ENCODE measurements around the gene ARHGAP24.
"Not testable (repeated sequence)": the region's sequence is repeated elsewhere in the genome, so short reads cannot be mapped to it uniquely, and the experiment has no call there.

Gene ARHGAP24

DNA sequence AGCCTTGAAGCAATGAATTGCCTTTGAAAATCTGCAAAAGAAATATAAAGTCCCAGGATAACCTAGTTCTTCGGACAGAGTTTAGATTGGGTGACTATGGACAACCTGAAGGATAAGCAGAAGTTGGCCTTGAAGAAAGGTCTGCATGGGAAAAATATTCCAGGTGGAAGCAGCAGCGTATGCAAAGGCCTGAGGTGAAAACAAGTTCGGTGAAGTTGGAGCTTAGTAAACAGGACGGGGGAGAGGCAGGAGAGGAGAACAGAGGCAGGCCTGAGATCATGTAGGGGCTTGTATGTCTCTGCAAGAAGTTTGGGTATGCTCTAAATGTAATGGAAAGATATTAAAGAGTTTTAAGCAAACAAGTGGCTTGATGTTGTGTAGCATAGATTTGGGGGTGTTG, 176.0 kb downstream of the ARHGAP24 start:
- no peak for DNase-seq (ENCODE audit: low read depth, low spot score)

DNA sequence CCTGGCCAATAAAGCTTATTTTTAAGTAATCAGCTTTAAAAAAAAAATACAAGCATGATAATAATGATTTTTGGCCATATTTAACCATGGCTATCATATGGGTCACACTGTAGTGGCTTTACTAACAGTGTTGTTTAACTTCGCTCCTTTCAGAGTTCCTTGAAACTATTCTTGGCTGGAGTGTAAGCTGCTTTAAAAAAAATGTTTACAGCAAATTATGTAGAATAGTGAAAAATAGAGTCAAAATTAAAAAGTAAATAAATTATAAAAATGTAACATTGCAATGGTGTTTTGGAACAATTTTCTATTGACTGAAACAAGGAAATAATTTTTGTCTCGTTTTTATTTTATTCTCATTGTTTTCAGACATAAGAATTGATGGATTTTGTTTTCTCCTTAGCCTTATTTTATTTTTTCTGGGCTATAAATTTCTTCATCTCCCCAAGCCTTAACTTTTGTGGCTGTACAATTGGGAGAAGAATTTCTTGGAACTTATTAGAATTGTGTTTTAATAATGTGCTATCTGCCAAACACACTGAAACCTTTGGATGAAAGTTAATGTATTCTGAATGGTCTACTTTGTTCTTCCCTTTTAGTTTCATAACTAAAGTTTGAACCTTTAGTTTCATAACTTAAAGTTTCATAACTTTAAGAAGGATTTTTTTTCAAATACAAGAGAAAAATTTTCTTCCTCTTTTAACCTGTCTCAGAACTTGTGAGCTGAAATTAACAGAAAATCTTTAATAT, 182.0 kb downstream of the ARHGAP24 start:
- DNase-seq (ENCODE audit: low read depth, low spot score): no peak

DNA sequence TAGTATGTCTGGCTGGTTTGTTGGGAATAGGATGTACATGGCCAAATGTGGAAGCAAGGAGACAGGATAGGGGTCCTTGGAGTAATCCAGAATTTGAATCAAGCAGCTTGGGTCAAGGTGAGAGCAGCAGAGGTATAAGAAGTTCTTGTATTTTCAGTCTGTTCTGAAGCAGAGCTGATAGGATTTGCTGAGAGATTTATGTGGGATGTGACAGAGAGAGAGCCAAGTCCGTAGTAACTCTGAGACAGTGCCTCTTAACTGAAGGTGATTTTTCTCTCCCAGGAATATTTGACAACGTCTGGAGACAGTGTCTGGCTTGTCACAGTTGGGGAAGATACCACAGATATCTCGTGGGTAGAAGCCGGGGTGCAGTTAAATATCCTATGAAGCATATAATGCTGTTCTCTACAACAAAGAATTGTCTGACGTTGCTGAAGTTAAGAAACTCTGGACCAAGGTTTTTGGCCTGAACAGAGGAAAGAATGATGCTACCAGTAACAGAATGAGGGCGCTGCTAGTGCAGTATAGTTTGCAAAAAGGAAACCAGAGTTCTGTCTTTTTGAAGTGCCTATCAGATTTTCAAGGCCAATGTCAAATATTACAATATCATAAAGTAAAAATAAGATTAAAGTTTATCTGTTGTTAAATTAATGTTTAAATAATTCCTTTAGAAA, 184.0 kb downstream of the ARHGAP24 start:
- DNase-seq (ENCODE audit: low read depth, low spot score): no peak

DNA sequence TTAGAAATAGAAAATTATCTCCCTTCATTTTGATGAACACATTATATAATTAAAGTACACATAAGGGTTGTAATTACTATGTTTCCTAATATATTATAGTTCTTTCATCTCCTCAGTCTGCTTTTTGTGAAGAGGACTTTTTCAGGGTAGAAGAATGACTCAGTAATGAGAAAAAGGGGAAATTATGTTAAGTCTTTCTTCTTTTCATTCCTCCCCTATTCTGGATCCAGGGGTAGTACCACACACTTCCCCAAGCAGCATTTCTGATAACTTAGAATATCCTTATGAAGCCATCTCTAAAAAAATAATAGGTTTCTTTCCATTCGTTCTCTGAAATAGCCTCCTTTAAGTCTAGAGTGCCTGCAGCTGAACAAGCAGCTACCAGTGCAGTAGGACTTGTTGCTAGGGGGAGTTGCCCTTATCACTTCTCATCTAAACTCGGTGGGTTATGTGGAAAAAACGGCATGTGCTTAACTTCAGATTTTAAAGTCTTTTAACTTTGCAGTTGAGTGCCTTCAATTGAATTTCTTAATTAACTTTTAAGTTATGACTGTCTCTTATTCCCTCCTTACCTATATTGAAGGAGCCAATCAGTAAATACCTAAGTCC, 184.8 kb downstream of the ARHGAP24 start:
- DNase-seq (ENCODE audit: low read depth, low spot score): no peak

DNA sequence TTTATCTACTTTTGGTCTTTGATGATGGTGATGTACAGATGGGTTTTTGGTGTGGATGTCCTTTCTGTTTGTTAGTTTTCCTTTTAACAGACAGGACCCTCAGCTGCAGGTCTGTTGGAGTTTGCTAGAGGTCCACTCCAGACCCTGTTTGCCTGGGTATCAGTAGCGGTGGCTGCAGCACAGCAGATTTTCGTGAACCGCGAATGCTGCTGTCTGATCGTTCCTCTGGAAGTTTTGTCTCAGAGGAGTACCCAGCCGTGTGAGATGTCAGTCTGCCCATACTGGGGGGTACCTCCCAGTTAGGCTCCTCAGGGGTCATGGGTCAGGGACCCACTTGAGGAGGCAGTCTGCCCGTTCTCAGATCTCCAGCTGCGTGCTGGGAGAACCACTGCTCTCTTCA, 191.7 kb downstream of the ARHGAP24 start:
- not testable (repeated sequence) for DNase-seq (ENCODE audit: low read depth, low spot score)

DNA sequence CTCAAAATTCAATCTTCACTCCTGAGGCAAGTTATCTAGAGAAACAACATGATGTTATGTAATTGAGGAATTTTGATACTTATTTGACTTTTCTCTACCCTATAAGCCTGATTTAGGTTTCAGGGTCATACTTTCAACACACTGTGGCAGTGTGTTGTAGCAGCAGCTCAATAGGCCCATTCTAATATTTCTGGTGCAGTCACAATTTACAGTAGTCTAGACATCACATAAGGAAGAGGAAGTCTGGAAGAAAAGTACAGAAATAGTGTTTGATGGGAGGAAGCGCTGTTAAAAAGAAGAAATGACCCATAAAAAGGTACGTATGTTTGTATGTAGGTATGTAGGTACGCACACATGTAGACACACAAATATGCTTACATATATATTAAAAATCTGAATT, 194.3 kb downstream of the ARHGAP24 start:
- no peak for DNase-seq (ENCODE audit: low read depth, low spot score)

DNA sequence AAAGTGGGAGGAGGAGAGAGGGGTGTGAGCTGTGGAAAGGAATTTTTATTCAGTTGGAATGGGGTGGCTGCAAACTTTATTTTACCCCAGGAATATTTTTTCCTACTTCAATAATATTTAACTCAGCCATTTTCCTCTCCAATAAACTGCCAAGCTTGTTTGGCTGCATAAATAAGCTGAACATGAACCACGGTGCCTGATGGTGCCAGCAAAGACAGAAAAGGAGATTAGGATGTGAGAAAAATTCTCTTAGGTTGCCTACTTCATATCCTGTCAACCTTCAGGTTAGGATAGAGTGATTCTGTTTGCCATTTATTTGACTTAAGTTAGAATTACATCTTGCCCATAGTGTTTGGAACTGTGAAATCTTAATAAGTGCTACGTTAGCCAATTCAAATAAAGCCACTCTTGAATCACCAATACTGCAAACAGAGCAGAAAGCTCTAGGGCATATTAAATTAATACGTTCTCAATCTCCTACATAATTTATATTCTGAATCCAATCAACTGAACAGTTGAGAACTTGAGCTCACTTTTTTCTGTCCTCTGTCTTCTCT, 195.1 kb downstream of the ARHGAP24 start:
- DNase-seq (ENCODE audit: low read depth, low spot score): no peak

DNA sequence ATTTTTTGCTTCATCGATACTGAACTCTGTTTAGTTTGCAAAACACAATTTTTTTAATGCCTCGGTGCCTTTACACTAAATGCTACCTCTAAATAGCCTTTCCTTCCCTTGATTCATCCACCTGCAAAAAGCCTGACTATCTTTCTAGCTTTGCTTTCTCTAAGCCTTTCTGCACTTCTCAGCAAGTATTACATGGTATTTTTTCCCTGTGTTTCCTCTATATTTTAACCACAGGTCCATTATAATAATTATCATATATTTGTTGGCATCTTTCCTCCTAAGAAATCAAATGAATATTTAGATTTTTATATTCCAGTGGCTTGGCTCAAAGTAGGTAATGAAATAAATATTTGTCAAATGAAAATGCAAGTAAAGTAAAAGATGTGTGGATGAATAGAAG, 196.2 kb downstream of the ARHGAP24 start:
- DNase-seq (ENCODE audit: low read depth, low spot score): no peak

DNA sequence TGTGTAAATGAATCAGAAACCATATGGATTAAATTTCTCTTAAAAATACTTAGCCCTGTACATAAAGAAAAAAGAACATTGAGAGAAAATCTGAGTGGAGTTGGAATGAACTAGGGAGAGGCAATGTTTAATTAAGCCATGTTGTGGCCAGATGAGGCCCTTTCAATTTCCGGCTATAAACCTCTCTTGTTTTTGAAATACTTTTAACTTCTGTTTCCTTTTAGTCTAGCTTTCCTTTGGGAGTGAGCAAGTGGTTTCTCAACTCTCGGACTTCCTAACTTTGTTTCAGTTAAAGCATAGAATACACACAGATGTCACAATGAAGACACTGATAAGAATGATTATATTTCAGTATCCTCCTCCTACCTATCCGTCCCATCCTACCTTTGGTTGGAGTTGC, 197.2 kb downstream of the ARHGAP24 start:
- no peak for DNase-seq (ENCODE audit: low read depth, low spot score)

DNA sequence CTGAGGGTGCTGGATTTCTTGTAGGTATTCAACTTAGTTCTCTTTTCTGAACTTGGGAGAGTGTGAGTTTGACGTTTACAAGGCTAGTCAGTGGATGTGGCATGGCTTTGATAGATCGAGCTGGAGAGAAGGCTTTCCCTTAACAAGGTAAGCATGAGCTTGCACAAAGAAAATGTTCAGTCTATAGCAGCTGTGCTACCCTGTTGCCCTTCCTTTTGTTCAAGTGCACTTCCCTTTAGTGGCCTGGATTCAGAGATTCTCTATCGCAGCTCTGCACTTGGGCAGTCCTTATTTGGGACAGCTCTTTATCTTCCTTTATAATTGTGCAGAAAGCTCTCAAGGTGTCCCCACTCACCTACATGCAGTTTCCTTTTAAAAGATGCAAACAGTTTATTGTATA, 198.0 kb downstream of the ARHGAP24 start:
- no peak for DNase-seq (ENCODE audit: low read depth, low spot score)

DNA sequence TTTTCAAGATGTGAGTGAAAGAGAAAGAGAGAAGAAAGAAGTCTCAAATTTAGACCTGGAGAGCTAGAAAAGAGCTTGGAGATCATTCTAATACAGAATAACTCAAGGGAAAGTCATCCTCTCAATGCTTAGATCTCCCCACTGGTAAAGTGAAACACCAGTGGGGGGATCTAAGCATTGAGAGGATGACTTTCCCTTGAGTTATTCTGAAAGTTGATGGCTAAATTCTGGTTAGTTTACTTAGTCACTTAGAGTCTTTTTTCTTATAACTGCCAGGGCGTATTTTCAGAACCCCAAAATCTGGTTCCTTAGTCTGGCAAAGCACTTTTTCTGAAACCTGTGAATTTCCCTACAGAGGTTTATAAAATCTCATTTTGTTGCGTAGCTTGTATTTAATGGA, 198.6 kb downstream of the ARHGAP24 start:
- DNase-seq (ENCODE audit: low read depth, low spot score): no peak

DNA sequence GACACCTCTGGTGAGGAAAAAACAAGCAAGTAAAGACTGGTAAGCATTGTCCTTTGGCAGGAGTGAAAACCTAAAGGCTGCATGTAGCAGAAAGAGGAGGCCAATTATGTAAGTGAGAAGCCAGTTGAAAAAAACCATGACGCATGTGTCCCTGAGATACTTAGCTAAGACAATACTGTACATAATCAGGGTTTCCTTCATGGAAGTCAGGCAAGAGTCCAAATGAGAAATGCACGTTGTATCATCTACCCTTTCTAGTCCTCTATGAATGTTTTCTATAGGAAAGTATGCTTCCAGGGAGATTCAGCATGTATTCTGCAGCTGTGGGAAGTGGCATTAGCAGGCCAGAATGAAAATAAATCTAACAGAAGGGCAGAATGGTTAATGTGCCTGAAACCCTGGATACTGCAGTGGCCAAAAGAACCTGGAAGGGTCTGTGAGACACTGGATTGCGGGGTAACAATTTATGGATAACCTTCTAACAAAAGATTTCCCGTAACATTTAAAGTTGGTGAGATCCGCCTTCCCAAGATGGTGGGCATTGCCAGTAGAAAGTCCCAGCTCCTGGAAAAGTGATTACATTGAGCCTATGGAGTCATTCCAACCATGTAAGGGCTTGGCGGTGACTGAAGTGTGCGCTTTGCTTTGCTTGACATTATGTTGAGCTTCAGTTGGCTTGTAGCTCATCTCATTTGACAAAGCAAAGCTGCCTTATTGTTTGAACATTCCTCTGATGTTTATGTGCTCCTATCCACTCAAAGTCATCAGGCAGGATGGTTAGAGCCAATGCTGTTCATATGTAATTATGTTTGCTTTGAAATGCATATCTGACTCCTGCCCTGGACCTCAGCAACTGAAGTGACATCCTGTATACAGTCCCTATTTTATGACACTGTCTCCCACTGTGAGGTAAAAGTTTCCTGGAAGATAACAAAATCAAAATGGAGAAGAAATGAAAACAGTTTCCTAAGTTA, 200.4 kb downstream of the ARHGAP24 start:
- no peak for DNase-seq (ENCODE audit: low read depth, low spot score)

DNA sequence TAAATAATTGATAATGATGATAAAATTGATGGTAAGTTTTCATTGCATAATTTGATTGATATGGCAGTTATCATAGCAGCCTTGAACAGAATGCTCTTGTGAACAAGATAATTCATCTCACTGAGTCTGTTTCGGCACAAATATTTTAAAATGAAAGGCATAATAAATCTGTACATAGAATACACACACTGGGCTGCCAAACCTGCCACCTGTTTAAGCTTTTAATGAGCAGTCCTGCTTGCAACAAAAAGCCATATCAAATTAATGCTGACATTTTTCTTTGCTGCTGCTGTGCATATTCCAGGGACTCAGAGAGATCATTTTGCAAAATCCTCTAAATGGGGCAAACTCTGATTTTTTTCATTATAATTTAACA, 201.1 kb downstream of the ARHGAP24 start:
- DNase-seq (ENCODE audit: low read depth, low spot score): no peak

DNA sequence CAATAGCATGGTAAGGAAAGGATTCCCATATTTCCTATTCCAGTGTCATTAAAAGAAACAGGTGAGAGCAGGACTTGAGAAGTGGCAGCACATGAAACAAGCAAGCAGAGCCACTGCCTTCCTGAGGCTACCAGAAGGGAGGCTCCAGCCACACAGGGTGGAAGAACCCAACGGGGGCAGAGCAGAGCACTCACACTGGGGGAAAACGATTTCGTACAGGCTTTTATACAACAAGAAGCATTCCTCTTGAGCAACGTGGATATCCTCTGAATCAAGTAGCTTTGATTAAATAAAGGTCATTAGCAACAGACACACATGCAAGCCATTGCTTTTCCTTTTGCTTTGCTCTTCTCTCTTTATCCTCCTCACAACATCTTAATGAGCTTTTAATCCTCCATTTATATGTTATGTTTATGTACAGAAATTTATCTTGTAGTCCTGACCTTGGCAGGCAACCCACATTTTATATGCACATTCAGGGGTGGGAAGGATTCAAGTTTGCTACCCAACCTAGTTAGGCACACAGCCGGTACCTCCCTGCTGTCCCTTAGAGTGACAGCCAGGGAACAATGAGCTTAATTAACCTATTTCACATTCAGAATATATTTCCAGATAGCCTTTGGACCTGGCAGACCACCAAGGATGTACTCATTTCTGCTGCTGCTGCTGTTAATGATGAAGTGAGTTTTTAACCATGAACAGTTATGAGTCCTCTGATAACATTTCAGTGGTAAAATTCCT, 202.1 kb downstream of the ARHGAP24 start:
- DNase-seq (ENCODE audit: low read depth, low spot score): no peak

DNA sequence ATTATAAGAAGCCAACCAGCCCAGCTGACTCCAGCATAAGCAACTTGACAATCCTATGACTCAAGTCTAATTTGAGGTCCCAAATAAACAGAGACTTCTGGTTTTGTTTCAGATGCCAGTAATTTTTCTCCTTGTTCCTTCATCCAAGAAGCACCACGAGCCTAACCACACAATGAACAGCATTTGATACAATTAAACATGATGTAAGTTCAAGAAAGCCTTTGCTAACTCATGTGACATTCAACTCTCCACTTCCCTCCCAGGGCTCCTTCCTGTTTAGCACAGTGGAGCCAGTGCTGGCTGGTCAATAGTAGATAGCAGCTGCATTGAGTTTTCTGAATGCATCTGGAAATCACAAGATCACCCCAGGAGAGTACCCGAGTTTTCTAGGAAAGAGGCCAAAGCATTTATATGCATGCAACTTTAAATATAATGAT, 206.3 kb downstream of the ARHGAP24 start:
- no peak for DNase-seq (ENCODE audit: low read depth, low spot score)

DNA sequence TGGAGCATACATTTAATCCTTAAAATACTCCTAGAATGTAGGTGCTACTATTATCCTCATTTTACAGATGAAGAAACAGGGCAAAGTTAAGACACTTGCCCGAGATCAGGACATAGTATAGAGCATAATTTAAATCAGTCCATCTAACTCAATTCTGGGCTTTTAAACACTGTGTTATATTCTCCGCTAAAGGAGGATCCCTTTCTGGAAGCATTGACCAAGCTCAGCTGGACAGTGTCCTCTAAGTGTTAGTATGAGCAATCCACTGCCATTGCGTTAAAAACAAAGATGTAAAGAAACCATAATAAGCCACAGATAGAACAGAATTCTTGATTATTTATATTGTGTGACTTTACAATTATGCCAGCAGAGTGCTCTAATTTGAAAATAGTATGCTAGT, 207.0 kb downstream of the ARHGAP24 start:
- no peak for DNase-seq (ENCODE audit: low read depth, low spot score)

DNA sequence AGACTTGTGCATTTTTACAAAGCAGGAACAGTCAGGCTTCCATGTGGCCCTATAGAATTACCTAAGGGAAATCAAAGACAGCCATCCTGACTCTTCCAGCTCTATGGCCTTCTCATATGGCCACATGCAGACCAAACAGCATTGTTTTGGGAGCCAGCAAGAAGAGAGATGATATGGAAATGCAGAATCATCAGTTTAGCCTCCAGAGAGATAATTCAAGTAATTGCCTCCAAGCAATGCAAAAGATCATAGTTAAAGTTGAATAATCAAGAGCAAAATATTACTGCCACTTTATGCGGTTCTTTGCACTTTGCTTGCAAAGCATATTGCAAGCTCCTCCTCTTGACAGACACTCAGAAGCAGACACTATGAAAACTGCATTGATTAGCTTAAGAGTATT, 207.4 kb downstream of the ARHGAP24 start:
- DNase-seq (ENCODE audit: low read depth, low spot score): no peak

DNA sequence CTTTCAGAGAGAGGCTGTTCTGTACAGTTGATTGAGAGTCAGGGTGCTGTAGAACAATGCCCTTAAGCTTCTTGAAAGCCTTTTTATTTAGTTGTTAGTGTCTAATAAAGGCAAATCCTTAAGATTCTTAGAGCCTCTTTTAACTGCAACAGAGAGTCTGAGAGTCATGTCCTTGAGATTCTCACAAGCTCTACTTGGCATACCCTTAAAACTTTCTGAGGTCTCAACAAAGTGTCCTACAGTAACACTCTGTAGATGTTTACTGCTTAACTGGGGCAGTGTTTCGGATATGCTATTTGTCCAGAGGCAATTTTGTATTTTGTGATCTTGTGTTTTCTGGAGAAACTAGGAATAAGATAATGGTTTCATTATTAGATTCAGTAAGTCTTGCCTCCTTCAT, 209.7 kb downstream of the ARHGAP24 start:
- no peak for DNase-seq (ENCODE audit: low read depth, low spot score)

DNA sequence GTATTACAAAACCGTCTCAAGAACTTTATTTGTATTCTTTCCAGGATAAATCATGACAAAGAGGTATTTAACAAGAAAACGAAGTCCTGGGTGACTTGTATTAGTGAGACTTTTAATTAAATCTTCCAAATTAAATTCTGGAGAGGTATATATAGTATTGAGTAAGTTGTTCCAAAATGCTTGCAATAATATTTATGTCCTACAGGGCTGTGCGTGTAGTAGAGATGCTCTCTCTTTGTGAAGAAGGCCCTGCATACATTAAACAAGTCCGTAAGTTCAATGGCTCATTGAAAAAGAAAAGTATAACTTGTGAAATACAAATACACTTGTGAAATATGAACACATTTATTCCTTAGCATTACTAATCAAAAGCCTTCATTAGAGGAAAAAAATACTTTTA, 211.4 kb downstream of the ARHGAP24 start:
- no peak for DNase-seq (ENCODE audit: low read depth, low spot score)

DNA sequence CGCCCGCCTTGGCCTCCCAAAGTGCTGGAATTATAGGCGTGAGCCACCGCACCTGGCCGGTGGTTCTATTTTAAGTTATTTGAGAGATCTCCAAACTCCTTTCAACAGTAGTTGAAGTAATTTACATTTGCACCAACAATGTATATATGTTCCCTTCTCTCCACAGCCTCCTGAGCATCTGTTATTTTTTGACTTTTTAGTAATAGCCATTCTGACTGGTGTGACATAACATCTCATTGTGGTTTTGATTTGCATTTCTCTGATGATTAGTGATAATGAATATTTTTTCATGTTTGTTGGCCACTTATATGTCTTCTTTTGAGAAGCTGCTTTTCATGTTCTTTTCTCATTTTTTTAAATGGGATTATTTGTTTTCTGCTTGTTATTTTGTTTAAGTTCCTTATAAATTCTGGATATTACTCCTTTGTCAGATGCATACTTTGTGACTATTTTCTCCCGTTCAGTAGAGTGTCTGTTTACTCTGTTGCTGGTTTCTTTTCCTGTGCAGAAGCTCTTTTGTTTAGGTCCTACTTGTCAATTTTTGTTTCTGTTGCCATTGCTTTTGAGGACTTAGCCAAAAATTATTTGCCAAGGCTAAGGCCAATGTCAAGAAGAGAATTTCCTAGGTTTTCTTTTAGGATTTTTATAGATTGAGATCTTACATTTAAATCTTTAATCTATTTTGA, 213.2 kb downstream of the ARHGAP24 start:
- no peak for DNase-seq (ENCODE audit: low read depth, low spot score)

All from activated CD4-positive, CD25-positive, alpha-beta regulatory T cell treated with anti-CD3 and anti-CD28 coated beads, Interleukin-2, amount 50 U/mL, for 16 hours (primary cell).